ENCODE results near the gene MRPL40.

- TF ChIP-seq CTCF (IDR thresholded peaks at IDR 0.05; ENCODE audit: low read length), result no peak
- TF ChIP-seq EZH2 (optimal IDR thresholded peaks at IDR 0.05; ENCODE audit: low read depth, low read length), result no peak
- no peak for TF ChIP-seq EZH2phosphoT487 (IDR thresholded peaks at IDR 0.05; ENCODE audit: low read length)
These were observed 39.9 kb downstream of the MRPL40 start for GRCh38 chr22:19472233-19472632.

Data from MM.1S (cell line).